Body of pancreas (tissue), 4 donors: Measurements from ENCODE around the gene C1orf167. TPM values are rescaled to one million over a fixed set of nuclear protein-coding genes. Genes with fewer than 3 reads are reported as not detected.
A peak's percentile ranks its signal among the peaks of the same experiment; 100 is the strongest.

Source experiments
- ATAC-seq: fragments of 150-250 bp; one replicate; pipeline ENCODE4 v1.9.1; 2016
- DNase-seq, 4 donors: peaks; one replicate each; pipeline ENCODE4 v3.0.0-alpha.2; 2019
- H3K27ac ChIP-seq, 4 donors: fragments of 200-600 bp; sonication (generic); 1 replicate in 3 of 4; 2 replicates in 1 of 4; pipeline versions ENCODE4 v1.5.1 to v1.6.1; 2016 to 2019; ENCODE audit warnings: mild to moderate bottlenecking in 1 of 4, mixed read lengths in 1 of 4, moderate library complexity in 1 of 4
- H3K27me3 ChIP-seq, 2 donors: fragments of 200-600 bp; sonication (generic); one replicate each; pipeline ENCODE4 v1.6.0; 2016; ENCODE audit warnings: mild to moderate bottlenecking in 1 of 2
- H3K36me3 ChIP-seq, 2 donors: fragments of 200-600 bp; sonication (generic); replicated peaks in 1 of 2; 2 replicates each; pipeline ENCODE4 v1.5.1; 2016; ENCODE audit warnings: low read depth in 2 of 2; ENCODE audit not compliant: insufficient read depth in 1 of 2
- H3K4me1 ChIP-seq: fragments of 200-600 bp; sonication (generic); one replicate; pipeline ENCODE4 v1.6.0; 2016
- H3K4me3 ChIP-seq, 2 donors: fragments of 200-600 bp; sonication (generic); 1 replicate in 1 of 2; 2 replicates in 1 of 2; pipeline ENCODE4 v1.5.1; 2016 to 2019
- H3K9me3 ChIP-seq, 3 donors: fragments of 200-600 bp; sonication (generic); 1 replicate in 2 of 3; 2 replicates in 1 of 3; pipeline ENCODE4 v1.5.1; 2016
- POLR2A ChIP-seq, 3 donors: fragments of 450-650 bp; IDR thresholded peaks; one replicate each; pipeline ENCODE4 v1.6.1; 2016; ENCODE audit warnings: antibody characterized with exemption in 3 of 3, mild to moderate bottlenecking in 2 of 3
- WGBS, 2 donors: methylation state at CpG; one replicate each; pipeline ENCODE4 v1.1.5; 2017; 5-methylcytosine and 5-hydroxymethylcytosine counted together
- intact Hi-C: fragments of 100-400 bp; cut with DNase I; formaldehyde crosslinking; loops from one replicate; pipeline ENCODE4 v1.15.1; 2023
- total RNA-seq, 2 donors: library from RNA; depleted of rRNA; stranded (reverse); fragments of >200 nt; gene quantifications; one replicate each; pipeline ENCODE4 v1.1.0, GENCODE V29; 2016
- TF ChIP-seq, protein P1 (sequence below), 7 experiments: fragments of 450-650 bp in 4 of 7; fragments of 200-600 bp in 3 of 7; sonication (generic) in 3 of 7; IDR thresholded peaks; one replicate each; pipeline ENCODE4 v1.5.1; 2016 to 2019; ENCODE audit warnings: antibody characterized with exemption in 7 of 7

The C1orf167 gene
- total RNA-seq, 2 donors from 2014 or later, result not detected

DNA sequence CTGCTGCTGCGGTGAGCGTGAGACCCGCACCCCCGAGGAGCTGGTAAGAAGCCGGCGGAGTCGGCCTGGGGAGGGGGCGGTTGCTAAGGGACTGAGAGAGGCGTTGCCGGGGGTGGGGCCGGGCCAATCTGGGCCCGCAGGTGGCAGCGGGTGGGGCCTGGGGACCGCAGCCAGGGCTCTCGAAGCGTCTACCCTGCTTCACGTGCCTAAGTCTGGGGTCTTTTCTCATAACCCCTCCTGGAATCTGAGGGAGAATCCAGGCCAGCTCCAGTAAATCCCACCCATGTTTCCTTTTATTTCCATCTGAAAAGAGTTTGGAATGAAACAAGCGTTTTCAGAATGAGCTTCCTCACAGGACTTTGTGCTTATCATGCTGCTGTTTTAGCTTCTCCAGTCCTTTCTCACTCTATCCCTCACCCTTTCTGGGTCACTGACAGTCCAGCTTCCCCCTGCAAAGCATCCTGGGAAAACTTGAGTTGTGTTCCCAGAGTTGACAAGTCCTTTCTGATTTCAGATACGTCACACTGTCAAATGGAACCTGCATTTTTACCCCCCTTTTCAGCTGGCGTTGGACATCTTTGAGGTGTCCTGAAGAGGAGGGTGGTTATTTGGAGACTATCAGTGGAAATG, 44.4 kb downstream of the C1orf167 start:
- ATAC-seq (peak; percentile 51), DNase-seq (peak in 1 of 4 donors; percentile 26)
- Histone ChIP-seq H3K4me3 (peak overlapping the region; percentile 20 to 55), H3K36me3 (no peaks in the 10 kb centered on the region), H3K9me3 (no peaks in the 10 kb centered on the region), H3K27ac (peak overlapping the region; percentile 98 to 100 (median 99)), H3K27me3 (no peaks in the 10 kb centered on the region), H3K4me1 (peaks cover 45% of the 10 kb centered on the region)
- TF ChIP-seq, protein P1, sequence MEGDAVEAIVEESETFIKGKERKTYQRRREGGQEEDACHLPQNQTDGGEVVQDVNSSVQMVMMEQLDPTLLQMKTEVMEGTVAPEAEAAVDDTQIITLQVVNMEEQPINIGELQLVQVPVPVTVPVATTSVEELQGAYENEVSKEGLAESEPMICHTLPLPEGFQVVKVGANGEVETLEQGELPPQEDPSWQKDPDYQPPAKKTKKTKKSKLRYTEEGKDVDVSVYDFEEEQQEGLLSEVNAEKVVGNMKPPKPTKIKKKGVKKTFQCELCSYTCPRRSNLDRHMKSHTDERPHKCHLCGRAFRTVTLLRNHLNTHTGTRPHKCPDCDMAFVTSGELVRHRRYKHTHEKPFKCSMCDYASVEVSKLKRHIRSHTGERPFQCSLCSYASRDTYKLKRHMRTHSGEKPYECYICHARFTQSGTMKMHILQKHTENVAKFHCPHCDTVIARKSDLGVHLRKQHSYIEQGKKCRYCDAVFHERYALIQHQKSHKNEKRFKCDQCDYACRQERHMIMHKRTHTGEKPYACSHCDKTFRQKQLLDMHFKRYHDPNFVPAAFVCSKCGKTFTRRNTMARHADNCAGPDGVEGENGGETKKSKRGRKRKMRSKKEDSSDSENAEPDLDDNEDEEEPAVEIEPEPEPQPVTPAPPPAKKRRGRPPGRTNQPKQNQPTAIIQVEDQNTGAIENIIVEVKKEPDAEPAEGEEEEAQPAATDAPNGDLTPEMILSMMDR (IDR thresholded peaks at IDR 0.05), result no peak
- no peak for TF ChIP-seq POLR2A (IDR thresholded peaks at IDR 0.05)
- intact Hi-C loops, result no loop called here
- 0% methylated on average over 20 of the region's 20 CpGs for WGBS, 2 donors

- TF ChIP-seq, protein P1 (IDR thresholded peaks at IDR 0.05), result no peak
- no peak for TF ChIP-seq POLR2A (IDR thresholded peaks at IDR 0.05)
- intact Hi-C loops, result no loop called here
- peak overlapping the region; percentile 98 to 100 (median 99) for H3K27ac ChIP-seq
- no peaks in the 10 kb centered on the region for H3K27me3 ChIP-seq
- ATAC-seq (no peak), DNase-seq (no peak)
- WGBS, 2 donors, result 13 to 18% methylated on average over 2 of the region's 2 CpGs
- H3K9me3 ChIP-seq, result no peaks in the 10 kb centered on the region
- no peaks in the 10 kb centered on the region for H3K36me3 ChIP-seq
- no peak overlapping the region for H3K4me3 ChIP-seq
- peaks cover 45% of the 10 kb centered on the region for H3K4me1 ChIP-seq
Observed at GRCh38 chr1:11807133-11807532, 45.1 kb downstream of the C1orf167 start.

DNA sequence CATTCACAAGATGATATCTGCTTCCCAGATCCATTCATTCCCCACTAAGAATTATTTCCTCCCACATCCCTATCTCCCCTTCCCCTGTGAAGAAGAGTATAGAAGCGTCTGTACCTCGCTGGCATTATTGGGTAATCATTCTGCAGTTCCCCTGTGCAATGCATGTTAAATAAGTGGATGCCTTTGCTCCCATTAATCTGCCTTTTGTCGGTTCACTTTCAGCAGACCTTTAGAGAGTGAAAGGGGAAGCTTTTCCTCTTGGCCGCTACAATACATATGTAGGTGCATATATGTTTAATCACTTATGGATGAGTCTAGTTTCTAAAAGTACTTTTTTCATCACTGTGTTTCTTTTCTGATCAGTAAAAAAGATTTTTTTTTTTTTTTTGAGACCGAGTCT, 51.0 kb downstream of the C1orf167 start:
- ATAC-seq (no peak), DNase-seq (no peak)
- intact Hi-C loops, result no loop called here
- TF ChIP-seq POLR2A (IDR thresholded peaks at IDR 0.05), result no peak
- TF ChIP-seq, protein P1 (IDR thresholded peaks at IDR 0.05), result no peak
- Histone ChIP-seq H3K36me3 (peaks cover 4 to 16% of the 10 kb centered on the region in 2 donors), H3K9me3 (no peaks in the 10 kb centered on the region), H3K4me3 (no peak overlapping the region), H3K27me3 (no peaks in the 10 kb centered on the region), H3K4me1 (no peaks in the 10 kb centered on the region), H3K27ac (no peak overlapping the region)
- WGBS, 2 donors, result 71 to 89% methylated on average over 5 of the region's 5 CpGs

- Histone ChIP-seq H3K4me3 (no peak overlapping the region), H3K9me3 (no peaks in the 10 kb centered on the region), H3K4me1 (no peaks in the 10 kb centered on the region), H3K36me3 (peaks cover 4 to 18% of the 10 kb centered on the region in 2 donors), H3K27ac (no peak overlapping the region), H3K27me3 (no peaks in the 10 kb centered on the region)
- WGBS, 2 donors, result 83% methylated on average over 12 of the region's 12 CpGs
- DNase-seq, result no peak
- no peak for ATAC-seq
- intact Hi-C loops, result no loop called here
- TF ChIP-seq POLR2A (IDR thresholded peaks at IDR 0.05), result no peak
- TF ChIP-seq, protein P1 (IDR thresholded peaks at IDR 0.05), result no peak
Observed at GRCh38 chr1:11817192-11817591, 55.2 kb downstream of the C1orf167 start.

DNA sequence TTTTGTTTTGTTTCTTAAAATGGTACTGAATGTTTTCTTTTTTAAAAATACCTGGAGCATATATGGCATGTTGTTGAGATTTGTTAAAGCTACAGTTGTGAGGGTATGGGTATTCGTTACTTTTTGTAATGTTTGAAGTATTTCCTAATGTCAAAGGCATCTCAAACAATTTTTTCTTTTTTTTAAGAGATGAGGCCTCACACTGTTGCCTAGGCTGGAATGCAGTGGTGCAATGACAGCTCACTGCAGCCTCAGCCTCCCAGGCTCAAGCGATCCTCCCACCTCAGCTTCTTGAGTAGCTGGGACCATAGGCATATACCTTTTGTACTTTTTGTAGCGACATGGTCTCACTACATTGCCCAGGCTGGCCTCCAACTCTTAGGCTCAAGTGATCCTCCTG, 60.1 kb downstream of the C1orf167 start:
- Histone ChIP-seq H3K9me3 (no peaks in the 10 kb centered on the region), H3K27ac (no peak overlapping the region), H3K4me3 (no peak overlapping the region), H3K4me1 (no peaks in the 10 kb centered on the region), H3K36me3 (peaks cover 0 to 7% of the 10 kb centered on the region in 2 donors), H3K27me3 (no peaks in the 10 kb centered on the region)
- intact Hi-C loops, result no loop called here
- 85 to 89% methylated on average over 3 of the region's 3 CpGs for WGBS, 2 donors
- no peak for DNase-seq
- ATAC-seq, result no peak
- TF ChIP-seq, protein P1 (IDR thresholded peaks at IDR 0.05), result no peak
- TF ChIP-seq POLR2A (IDR thresholded peaks at IDR 0.05), result no peak
